Hippocampal formation (tissue), 2 donors: Measurements from ENCODE around the gene CCDC38.

Source experiments
- DNase-seq, 2 donors: peaks; one replicate each; lab custom pipeline; 2025; lab: John Stamatoyannopoulos, UW

Gene CCDC38

GRCh38 chr12:95960241-95960640 lies 17.8 kb upstream of the CCDC38 start:
- no peak for DNase-seq

- DNase-seq, result no peak
These were observed 16.7 kb upstream of the CCDC38 start for GRCh38 chr12:95959107-95959506.

- no peak for DNase-seq
These were observed 14.2 kb upstream of the CCDC38 start for GRCh38 chr12:95956557-95957145.

GRCh38 chr12:95955549-95956159 lies 13.2 kb upstream of the CCDC38 start:
- no peak for DNase-seq

- DNase-seq, result no peak
These were observed 10.6 kb upstream of the CCDC38 start for GRCh38 chr12:95953000-95953399.

- DNase-seq, result no peak
These were observed 9.1 kb upstream of the CCDC38 start for GRCh38 chr12:95951515-95951914.

GRCh38 chr12:95949477-95950206 lies 7.2 kb upstream of the CCDC38 start:
- DNase-seq, result no peak

- no peak for DNase-seq
These were observed 1.8 kb upstream of the CCDC38 start for GRCh38 chr12:95944108-95944704.

- peak; percentile 1 to 60 for DNase-seq
These were observed 972 bp upstream of the CCDC38 start, which contains the start of gene AMDHD1 for GRCh38 chr12:95943330-95943842. TSS of gene AMDHD1 (plus strand) at chr12:95943331. CDS start at chr12:95943399, 68 bp downstream.

- peak; percentile 2 to 19 for DNase-seq
These were observed 302 bp downstream of the CCDC38 start for GRCh38 chr12:95942101-95942523.

GRCh38 chr12:95940514-95940913 lies 1.9 kb downstream of the CCDC38 start:
- no peak for DNase-seq

GRCh38 chr12:95922231-95922630 lies 20.2 kb downstream of the CCDC38 start:
- DNase-seq, result no peak

GRCh38 chr12:95919110-95919509 lies 23.3 kb downstream of the CCDC38 start:
- no peak for DNase-seq

GRCh38 chr12:95918194-95918993 lies 24.0 kb downstream of the CCDC38 start:
- peak; percentile 4 to 34 for DNase-seq

- DNase-seq, result no peak
These were observed 32.5 kb downstream of the CCDC38 start for GRCh38 chr12:95909871-95910270.

- no peak for DNase-seq
These were observed 33.8 kb downstream of the CCDC38 start for GRCh38 chr12:95908573-95908972.

- DNase-seq, result no peak
These were observed 44.3 kb downstream of the CCDC38 start for GRCh38 chr12:95898081-95898480.

GRCh38 chr12:95896846-95897245 lies 45.6 kb downstream of the CCDC38 start:
- DNase-seq, result peak in 1 of 2 donors; percentile 1

- DNase-seq, result no peak
These were observed 51.5 kb downstream of the CCDC38 start for GRCh38 chr12:95890958-95891357.

- no peak for DNase-seq
These were observed 55.1 kb downstream of the CCDC38 start for GRCh38 chr12:95887311-95887710.

GRCh38 chr12:95884998-95885397 lies 57.4 kb downstream of the CCDC38 start:
- DNase-seq, result no peak

- no peak for DNase-seq
These were observed 59.5 kb downstream of the CCDC38 start for GRCh38 chr12:95882873-95883272.
